ENCODE data around the gene NDUFB11. TPM values are rescaled to one million over a fixed set of nuclear protein-coding genes. Genes with fewer than 3 reads are reported as not detected.

Gene NDUFB11
- total and polyA plus RNA-seq, 4 experiments from 2014 or later: 53.2 to 180 (median 115) TPM

DNA sequence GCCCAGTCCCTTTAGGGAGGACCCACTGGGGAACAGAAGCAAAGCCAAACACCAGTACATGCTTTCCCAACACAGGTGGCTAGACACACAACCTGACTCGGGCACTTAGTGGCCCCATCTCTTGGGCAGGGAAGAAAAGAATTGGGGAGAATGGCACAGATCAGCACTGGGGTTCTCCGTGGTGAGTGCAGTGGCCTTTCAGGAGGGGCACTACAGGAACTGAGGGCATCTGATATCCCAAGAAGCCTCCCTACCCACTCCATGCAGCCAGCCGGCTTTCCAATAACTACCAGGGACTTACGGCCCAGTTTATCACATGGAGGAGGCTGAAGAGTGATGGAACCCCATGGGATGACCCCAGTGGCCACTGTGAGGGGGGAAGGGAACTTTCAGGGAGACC is 43.3 kb downstream of the NDUFB11 start:
- intact Hi-C loops (cut with micrococcal nuclease): no loop called here
- POLR2A ChIA-PET (ENCODE audit: partially characterized antibody): no interaction called here
- Histone ChIP-seq H3K9me3 (ENCODE audit: control insufficient read depth in 1 of 2, low read length in 2 of 2) (no peaks in the 10 kb centered on the region), H3K27ac (ENCODE audit: low read depth, low read length) (no peak overlapping the region), H3K27me3 (ENCODE audit: insufficient read depth, low read length) (no peaks in the 10 kb centered on the region), H3K4me3 (ENCODE audit: low read length in 2 of 2) (no peak overlapping the region), H3K4me1 (ENCODE audit: insufficient read depth, low read length) (no peaks in the 10 kb centered on the region), H3K36me3 (ENCODE audit: insufficient read depth, low read length) (no peaks in the 10 kb centered on the region)
- CTCF ChIA-PET (ENCODE audit: partially characterized antibody): no interaction called here
- no peaks in the 10 kb centered on the region for H3K27me3 Mint-ChIP-seq
- no peaks in the 10 kb centered on the region for H3K9me3 Mint-ChIP-seq
- no peak for DNase-seq
- no peak overlapping the region for H3K4me3 Mint-ChIP-seq
- H3K36me3 Mint-ChIP-seq: no peaks in the 10 kb centered on the region
- no peak overlapping the region for H3K27ac Mint-ChIP-seq
- no peaks in the 10 kb centered on the region for H3K4me1 Mint-ChIP-seq

DNA sequence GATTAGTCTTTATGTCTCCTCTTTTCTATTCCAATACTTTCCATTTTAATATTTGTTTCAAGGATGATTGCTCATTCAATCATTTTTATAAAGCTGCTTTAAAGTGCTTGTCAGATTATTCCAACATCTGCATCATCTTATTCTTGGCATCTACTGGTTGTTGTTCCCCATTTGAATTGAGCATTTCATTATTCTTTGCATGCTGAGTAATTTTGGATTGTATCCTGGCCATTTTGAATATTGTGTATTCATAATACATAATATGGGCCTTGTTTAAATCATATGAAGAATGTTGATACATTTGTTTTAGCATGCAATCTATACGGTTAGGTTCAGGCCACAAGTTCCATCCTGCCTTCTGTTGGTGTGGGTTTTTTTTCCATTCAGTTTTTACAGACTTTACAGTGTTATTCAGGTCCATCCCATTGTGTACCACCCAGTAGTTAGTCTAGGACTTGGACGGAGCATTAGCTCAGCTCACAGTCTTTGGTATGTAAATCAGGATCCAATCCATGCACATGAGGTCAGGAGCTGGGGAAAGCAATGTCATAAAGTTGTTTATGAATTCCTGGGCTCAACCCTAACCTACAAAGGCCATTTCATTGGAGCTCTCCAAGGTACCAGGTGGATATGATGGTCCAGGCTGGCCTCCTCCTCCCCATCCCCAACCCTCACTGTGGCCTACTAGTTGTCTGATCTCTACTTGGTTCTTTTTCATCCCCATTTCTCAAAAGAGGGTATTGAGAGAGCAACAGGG is 46.0 kb downstream of the NDUFB11 start:
- POLR2A ChIA-PET (ENCODE audit: partially characterized antibody): no interaction called here
- intact Hi-C loops (cut with micrococcal nuclease): no loop called here
- no peak overlapping the region for H3K4me3 ChIP-seq (ENCODE audit: low read length in 2 of 2)
- no peak overlapping the region for H3K27ac Mint-ChIP-seq
- no peak for DNase-seq
- CTCF ChIA-PET (ENCODE audit: partially characterized antibody): no interaction called here
- H3K9me3 Mint-ChIP-seq: no peaks in the 10 kb centered on the region
- no peaks in the 10 kb centered on the region for H3K9me3 ChIP-seq (ENCODE audit: control insufficient read depth in 1 of 2, low read length in 2 of 2)
- no peaks in the 10 kb centered on the region for H3K27me3 Mint-ChIP-seq
- H3K4me1 Mint-ChIP-seq: no peaks in the 10 kb centered on the region
- H3K27ac ChIP-seq (ENCODE audit: low read depth, low read length): no peak overlapping the region
- H3K27me3 ChIP-seq (ENCODE audit: insufficient read depth, low read length): no peaks in the 10 kb centered on the region
- no peak overlapping the region for H3K4me3 Mint-ChIP-seq
- no peaks in the 10 kb centered on the region for H3K4me1 ChIP-seq (ENCODE audit: insufficient read depth, low read length)
- H3K36me3 Mint-ChIP-seq: no peaks in the 10 kb centered on the region
- no peaks in the 10 kb centered on the region for H3K36me3 ChIP-seq (ENCODE audit: insufficient read depth, low read length)

GRCh38 chrX:47097018-47097417 is 47.5 kb downstream of the NDUFB11 start:
- Mint-ChIP-seq H3K4me3 (no peak overlapping the region), H3K27me3 (no peaks in the 10 kb centered on the region), H3K9me3 (no peaks in the 10 kb centered on the region), H3K4me1 (peaks cover 0 to 1% (median 0%) of the 10 kb centered on the region in 4 donors), H3K27ac (no peak overlapping the region), H3K36me3 (no peaks in the 10 kb centered on the region)
- CTCF ChIA-PET (ENCODE audit: partially characterized antibody): no interaction called here
- intact Hi-C loops (cut with micrococcal nuclease): no loop called here
- Histone ChIP-seq H3K9me3 (ENCODE audit: control insufficient read depth in 1 of 2, low read length in 2 of 2) (no peaks in the 10 kb centered on the region), H3K27me3 (ENCODE audit: insufficient read depth, low read length) (no peaks in the 10 kb centered on the region), H3K4me3 (ENCODE audit: low read length in 2 of 2) (no peak overlapping the region), H3K36me3 (ENCODE audit: insufficient read depth, low read length) (no peaks in the 10 kb centered on the region), H3K4me1 (ENCODE audit: insufficient read depth, low read length) (no peaks in the 10 kb centered on the region), H3K27ac (ENCODE audit: low read depth, low read length) (no peak overlapping the region)
- POLR2A ChIA-PET (ENCODE audit: partially characterized antibody): no interaction called here
- DNase-seq: no peak

DNA sequence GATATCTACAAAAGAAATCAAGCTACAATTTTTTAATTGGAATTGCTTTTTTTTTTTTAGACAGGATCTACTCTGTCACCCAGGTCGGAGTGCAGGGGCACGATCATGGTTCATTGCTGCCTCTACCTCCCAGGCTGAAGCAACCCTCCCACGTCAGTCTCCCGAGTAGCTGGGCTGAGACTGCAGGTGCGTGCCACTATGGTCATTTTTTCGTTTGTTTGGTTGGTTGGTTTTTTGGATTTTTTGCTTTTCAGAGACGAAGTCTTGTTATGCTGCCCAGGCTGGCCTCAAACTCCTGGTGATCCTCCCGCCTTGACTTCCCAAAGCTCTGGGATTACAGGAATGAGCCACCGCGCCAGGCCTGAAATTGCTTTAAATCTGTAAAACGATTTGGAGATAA is 50.6 kb downstream of the NDUFB11 start:
- no peak overlapping the region for H3K4me3 Mint-ChIP-seq
- no peak overlapping the region for H3K27ac Mint-ChIP-seq
- H3K27me3 Mint-ChIP-seq: no peaks in the 10 kb centered on the region
- no peaks in the 10 kb centered on the region for H3K9me3 Mint-ChIP-seq
- H3K4me1 Mint-ChIP-seq: peaks cover 4 to 16% (median 10%) of the 10 kb centered on the region in 4 donors
- ChIA-PET CTCF (ENCODE audit: partially characterized antibody) (interaction anchor here (0.9 to 1.9 kb wide), 3 partner anchors 190 to 333 kb away, joined by 3 to 5 read pairs (median 4); no protein-coding TSS in a partner anchor), POLR2A (ENCODE audit: partially characterized antibody) (no interaction called here)
- DNase-seq: no peak
- H3K36me3 Mint-ChIP-seq: no peaks in the 10 kb centered on the region
- H3K36me3 ChIP-seq (ENCODE audit: insufficient read depth, low read length): no peaks in the 10 kb centered on the region
- intact Hi-C loops (cut with micrococcal nuclease): loop anchor here (2.0 kb wide), 2 partner anchors 191 to 335 kb away; partner anchors contain the start of gene SLC9A7
- H3K27me3 ChIP-seq (ENCODE audit: insufficient read depth, low read length): no peaks in the 10 kb centered on the region
- no peaks in the 10 kb centered on the region for H3K4me1 ChIP-seq (ENCODE audit: insufficient read depth, low read length)
- no peaks in the 10 kb centered on the region for H3K9me3 ChIP-seq (ENCODE audit: control insufficient read depth in 1 of 2, low read length in 2 of 2)
- H3K27ac ChIP-seq (ENCODE audit: low read depth, low read length): no peak overlapping the region
- no peak overlapping the region for H3K4me3 ChIP-seq (ENCODE audit: low read length in 2 of 2)

GRCh38 chrX:47093248-47093647 is 51.3 kb downstream of the NDUFB11 start:
- Mint-ChIP-seq H3K36me3 (no peaks in the 10 kb centered on the region), H3K27me3 (no peaks in the 10 kb centered on the region), H3K4me3 (no peak overlapping the region), H3K27ac (no peak overlapping the region), H3K9me3 (no peaks in the 10 kb centered on the region), H3K4me1 (peaks cover 4 to 16% (median 10%) of the 10 kb centered on the region in 4 donors)
- Histone ChIP-seq H3K4me1 (ENCODE audit: insufficient read depth, low read length) (no peaks in the 10 kb centered on the region), H3K27me3 (ENCODE audit: insufficient read depth, low read length) (no peaks in the 10 kb centered on the region), H3K36me3 (ENCODE audit: insufficient read depth, low read length) (no peaks in the 10 kb centered on the region), H3K27ac (ENCODE audit: low read depth, low read length) (no peak overlapping the region), H3K9me3 (ENCODE audit: control insufficient read depth in 1 of 2, low read length in 2 of 2) (no peaks in the 10 kb centered on the region), H3K4me3 (ENCODE audit: low read length in 2 of 2) (no peak overlapping the region)
- DNase-seq: peak in 2 of 5 donors; percentile 8 to 12
- ChIA-PET POLR2A (ENCODE audit: partially characterized antibody) (no interaction called here), CTCF (ENCODE audit: partially characterized antibody) (interaction anchor here (0.9 to 1.9 kb wide), 3 partner anchors 190 to 332 kb away, joined by 3 to 5 read pairs (median 4); no protein-coding TSS in a partner anchor)
- intact Hi-C loops (cut with micrococcal nuclease): loop anchor here (2.0 kb wide), 2 partner anchors 190 to 334 kb away; partner anchors contain the start of gene SLC9A7

Other genes starting within 250 kb of the NDUFB11 start
- under 1 TPM; 0.44 to 0.58 TPM for gene JADE3, start 232.3 kb downstream of the NDUFB11 start, total RNA-seq
- under 1 TPM in 1 of 2 donors, not detected in 1; 0.25 TPM for gene JADE3, start 232.3 kb downstream of the NDUFB11 start, polyA plus RNA-seq
- not detected for gene RGN, start 66.3 kb downstream of the NDUFB11 start, total RNA-seq
- not detected for gene RGN, start 66.3 kb downstream of the NDUFB11 start, polyA plus RNA-seq
- gene RBM10, start 519 bp upstream of the NDUFB11 start, total RNA-seq: 10 to 100 TPM; 51.2 to 53.3 TPM
- 10 to 100 TPM; 10.7 to 33.0 TPM for gene RBM10, start 519 bp upstream of the NDUFB11 start, polyA plus RNA-seq
- 100 to 1,000 TPM; 129 to 136 TPM for gene UBA1, start 49.1 kb upstream of the NDUFB11 start, total RNA-seq
- gene UBA1, start 49.1 kb upstream of the NDUFB11 start, polyA plus RNA-seq: 100 to 1,000 TPM; 149 to 167 TPM
- 10 to 100 TPM; 52.9 to 57.4 TPM for gene CDK16, start 74.0 kb upstream of the NDUFB11 start, total RNA-seq
- 10 to 100 TPM in 1 of 2 donors, 1 to 10 TPM in 1; 1.6 to 24.5 TPM for gene CDK16, start 74.0 kb upstream of the NDUFB11 start, polyA plus RNA-seq
- 10 to 100 TPM; 78.4 to 81.4 TPM for gene USP11, start 88.3 kb upstream of the NDUFB11 start, total RNA-seq
- gene USP11, start 88.3 kb upstream of the NDUFB11 start, polyA plus RNA-seq: 10 to 100 TPM; 36.6 to 45.3 TPM
- under 1 TPM; 0.87 to 1.00 TPM for gene ZNF157, start 225.9 kb upstream of the NDUFB11 start, total RNA-seq
- gene ZNF157, start 225.9 kb upstream of the NDUFB11 start, polyA plus RNA-seq: under 1 TPM; 0.22 to 0.97 TPM

Data from CD4-positive, alpha-beta memory T cell (primary cell).